Endothelial cell of umbilical vein (primary cell): ENCODE measurements around the gene TMEM51. TPM values are rescaled to one million over a fixed set of nuclear protein-coding genes. Genes with fewer than 3 reads are reported as not detected.

ENCODE experiments used
- BruUV-seq: library from RNA; stranded (reverse); fragments of 400-500 nt; replicated peaks from 2 replicates; lab custom pipeline; 2021; lab: Mats Ljungman, UMichigan
- CTCF ChIA-PET: fragments of 300-600, 350-600 bp; sonication (Branson Sonifier 250); formaldehyde crosslinking; loops from one replicate; lab custom pipeline; 2021; ENCODE audit warnings: antibody characterized with exemption, inconsistent platforms; lab: Charles Lee
- POLR2A ChIA-PET: fragments of 300-600, 350-600 bp; sonication (Branson Sonifier 250); formaldehyde crosslinking; loops from one replicate; lab custom pipeline; 2021; ENCODE audit warnings: antibody characterized with exemption, inconsistent platforms; lab: Charles Lee
- DNase-seq: peaks from one replicate; pipeline ENCODE4 v3.0.0-alpha.2; 2011; ENCODE audit warnings: low read depth, low spot score
- FAIRE-seq: peaks from 2 replicates; lab custom pipeline; 2011; peaks lifted over from hg19 to GRCh38; lab: Jason Lieb, UNC
- H2AFZ ChIP-seq: 2 replicates; pipeline ENCODE4 v1.6.0; 2012; ENCODE audit warnings: low read depth, low read length, control low read depth, inconsistent platforms
- H3K27ac ChIP-seq: 2 replicates; pipeline ENCODE4 v1.5.1; 2011; ENCODE audit warnings: low read depth, mild to moderate bottlenecking, control low read depth, low read length, moderate library complexity; ENCODE audit not compliant: insufficient read depth
- H3K27me3 ChIP-seq, 2 experiments: 2 replicates each; pipeline versions ENCODE4 v1.6.0 to v1.6.1; 2011; ENCODE audit warnings: low read length in 2 of 2, mixed read lengths in 1 of 2; ENCODE audit not compliant: control insufficient read depth in 2 of 2, insufficient read depth in 2 of 2
- H3K36me3 ChIP-seq, 2 experiments: 2 replicates in 1 of 2; 3 replicates in 1 of 2; pipeline ENCODE4 v1.5.1; 2011; ENCODE audit warnings: low read length in 2 of 2, mild to moderate bottlenecking in 1 of 2, moderate library complexity in 1 of 2; ENCODE audit not compliant: control insufficient read depth in 2 of 2, insufficient read depth in 2 of 2; ENCODE audit errors: extremely low read depth in 1 of 2
- H3K4me1 ChIP-seq: 3 replicates; pipeline ENCODE4 v1.5.1; 2011; ENCODE audit warnings: mild to moderate bottlenecking, low read length; ENCODE audit not compliant: control insufficient read depth, insufficient read depth; ENCODE audit errors: extremely low read depth
- H3K4me2 ChIP-seq: 2 replicates; pipeline ENCODE4 v1.6.1; 2011; ENCODE audit warnings: low read length, control low read depth, mixed read lengths; ENCODE audit not compliant: insufficient read depth
- H3K4me3 ChIP-seq, 3 experiments: fragments of 200-600 bp in 1 of 3; sonication (generic), shearing (Covaris generic) in 1 of 3; replicated peaks in 1 of 3; 2 replicates each; pipeline ENCODE4 v1.5.1; 2011 to 2016; ENCODE audit warnings: control low read depth in 3 of 3, low read length in 3 of 3, mild to moderate bottlenecking in 2 of 3, inconsistent platforms in 1 of 3, low read depth in 1 of 3, moderate library complexity in 1 of 3; ENCODE audit not compliant: insufficient read depth in 1 of 3
- H3K79me2 ChIP-seq: 2 replicates; pipeline ENCODE4 v1.6.0; 2012; ENCODE audit warnings: low read length, inconsistent platforms; ENCODE audit not compliant: control insufficient read depth, insufficient read depth
- H3K9ac ChIP-seq: replicated peaks from 2 replicates; pipeline ENCODE3; 2011; ENCODE audit warnings: low read length, control low read depth; ENCODE audit not compliant: insufficient read depth; ENCODE audit errors: extremely low read depth
- H3K9me1 ChIP-seq: replicated peaks from 3 replicates; pipeline ENCODE4 v1.6.0; 2011; ENCODE audit warnings: mild to moderate bottlenecking, low read length; ENCODE audit not compliant: control insufficient read depth, insufficient read depth; ENCODE audit errors: extremely low read depth
- H3K9me3 ChIP-seq: replicated peaks from 2 replicates; pipeline ENCODE4 v1.5.1; 2012; ENCODE audit warnings: low read length, inconsistent platforms; ENCODE audit not compliant: control insufficient read depth, insufficient read depth
- H4K20me1 ChIP-seq: replicated peaks from 2 replicates; pipeline ENCODE3; 2011; ENCODE audit warnings: mild to moderate bottlenecking, low read length; ENCODE audit not compliant: control insufficient read depth, insufficient read depth; ENCODE audit errors: extremely low read depth
- EZH2 ChIP-seq: IDR thresholded peaks from 2 replicates; pipeline ENCODE4 v1.6.1; 2012; ENCODE audit warnings: borderline replicate concordance, low read depth, mild to moderate bottlenecking, moderate library complexity, low read length, inconsistent platforms; ENCODE audit not compliant: severe bottlenecking
- FOS ChIP-seq: IDR thresholded peaks from 2 replicates; pipeline ENCODE4 v1.6.1; 2011; ENCODE audit warnings: mild to moderate bottlenecking, low read length, moderate library complexity, borderline replicate concordance; ENCODE audit not compliant: insufficient read depth
- GATA2 ChIP-seq: IDR thresholded peaks from 2 replicates; pipeline ENCODE4 v1.7.0; 2011; ENCODE audit warnings: low read depth, mild to moderate bottlenecking, moderate library complexity, mixed read lengths, low read length; ENCODE audit not compliant: insufficient read length, insufficient read depth
- JUN ChIP-seq: IDR thresholded peaks from 2 replicates; pipeline ENCODE4 v1.6.1; 2011; ENCODE audit warnings: borderline replicate concordance, low read depth; ENCODE audit not compliant: insufficient read length, insufficient read depth
- MYC ChIP-seq: IDR thresholded peaks from one replicate; pipeline ENCODE4 v1.6.1; 2011; ENCODE audit warnings: mild to moderate bottlenecking, low read depth, low read length
- POLR2A ChIP-seq: IDR thresholded peaks from 2 replicates; pipeline ENCODE4 v1.6.1; 2012; ENCODE audit warnings: low read depth, mild to moderate bottlenecking, control low read depth, low read length
- POLR2AphosphoS5 ChIP-seq: IDR thresholded peaks from 2 replicates; pipeline ENCODE4 v1.6.1; 2012; ENCODE audit warnings: low read depth, mild to moderate bottlenecking, control low read depth, low read length, moderate library complexity; ENCODE audit not compliant: insufficient read depth
- dilution Hi-C: fragments of 300-500 bp; cut with MboI; formaldehyde crosslinking; loops from one replicate; pipeline ENCODE4 v1.15.0; 2019; ENCODE audit warnings: low sequenced_read_pairs; ENCODE audit not compliant: extremely low pct_ligation_motif_present
- intact Hi-C: fragments of 100-400 bp; cut with micrococcal nuclease; formaldehyde crosslinking; loops from one replicate; pipeline ENCODE4 v1.10.0; 2022
- polyA plus RNA-seq, 4 experiments: library from polyadenylated mRNA; depleted of rRNA in 3 of 4; stranded (reverse) in 3 of 4; unstranded in 1 of 4; fragments of >200 nt; gene quantifications; 2 replicates each; pipeline versions ENCODE4 v1.2.1 to v1.2.3, GENCODE V29; 2011 to 2012; ENCODE audit warnings: missing spikeins in 1 of 4
- total RNA-seq: library from RNA; stranded (reverse); gene quantifications from 2 replicates; pipeline ENCODE4 v1.2.3, GENCODE V29; 2021
- TF ChIP-seq, protein P1 (sequence below): IDR thresholded peaks from 2 replicates; pipeline ENCODE4 v1.6.1; 2011; ENCODE audit not compliant: insufficient read depth, insufficient read length
- TF ChIP-seq, protein P2 (sequence below), 2 donors: IDR thresholded peaks; 1 replicate in 1 of 2; 2 replicates in 1 of 2; pipeline ENCODE4 v1.5.1; 2011; ENCODE audit warnings: low read length in 2 of 2, mild to moderate bottlenecking in 2 of 2, moderate library complexity in 2 of 2, control low read depth in 1 of 2, inconsistent platforms in 1 of 2, low read depth in 1 of 2; ENCODE audit not compliant: insufficient read depth in 1 of 2; ENCODE audit errors: extremely low read depth in 1 of 2

The TMEM51 gene
- total and polyA plus RNA-seq, 2 donors (not counting 3 experiments of a cell fraction or from before 2014, with no cell fraction given): 13.7 to 13.9 TPM

DNA sequence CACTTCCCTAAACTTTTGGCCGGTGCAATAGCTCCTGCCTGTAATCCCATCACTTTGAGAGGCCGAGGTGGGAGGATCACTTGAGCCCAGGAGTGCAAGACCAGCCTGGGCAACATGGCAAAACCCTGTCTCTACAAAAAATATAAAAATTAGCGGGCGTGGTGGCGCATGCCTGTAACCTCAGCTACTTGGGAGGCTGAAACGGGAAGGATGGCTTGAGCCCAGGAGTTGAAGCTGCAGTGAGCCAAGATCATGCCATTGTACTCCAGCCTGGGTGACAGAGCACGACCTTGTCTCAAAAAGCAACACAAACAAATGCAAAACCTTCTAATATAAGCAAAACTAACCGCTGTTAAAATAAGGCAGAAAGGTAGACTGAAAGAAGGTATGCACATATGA lies 25.9 kb downstream of the TMEM51 start:
- intact Hi-C loops (loop anchor here (1.0 kb wide), 6 partner anchors 9 to 93 kb away; partner anchors contain the start of gene TMEM51), dilution Hi-C loops (no loop called here)
- TF ChIP-seq POLR2AphosphoS5: no peak
- no peak for TF ChIP-seq POLR2A
- no peak for TF ChIP-seq FOS
- TF ChIP-seq, protein P1, sequence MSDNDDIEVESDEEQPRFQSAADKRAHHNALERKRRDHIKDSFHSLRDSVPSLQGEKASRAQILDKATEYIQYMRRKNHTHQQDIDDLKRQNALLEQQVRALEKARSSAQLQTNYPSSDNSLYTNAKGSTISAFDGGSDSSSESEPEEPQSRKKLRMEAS: no peak
- TF ChIP-seq GATA2: no peak
- TF ChIP-seq, protein P2, sequence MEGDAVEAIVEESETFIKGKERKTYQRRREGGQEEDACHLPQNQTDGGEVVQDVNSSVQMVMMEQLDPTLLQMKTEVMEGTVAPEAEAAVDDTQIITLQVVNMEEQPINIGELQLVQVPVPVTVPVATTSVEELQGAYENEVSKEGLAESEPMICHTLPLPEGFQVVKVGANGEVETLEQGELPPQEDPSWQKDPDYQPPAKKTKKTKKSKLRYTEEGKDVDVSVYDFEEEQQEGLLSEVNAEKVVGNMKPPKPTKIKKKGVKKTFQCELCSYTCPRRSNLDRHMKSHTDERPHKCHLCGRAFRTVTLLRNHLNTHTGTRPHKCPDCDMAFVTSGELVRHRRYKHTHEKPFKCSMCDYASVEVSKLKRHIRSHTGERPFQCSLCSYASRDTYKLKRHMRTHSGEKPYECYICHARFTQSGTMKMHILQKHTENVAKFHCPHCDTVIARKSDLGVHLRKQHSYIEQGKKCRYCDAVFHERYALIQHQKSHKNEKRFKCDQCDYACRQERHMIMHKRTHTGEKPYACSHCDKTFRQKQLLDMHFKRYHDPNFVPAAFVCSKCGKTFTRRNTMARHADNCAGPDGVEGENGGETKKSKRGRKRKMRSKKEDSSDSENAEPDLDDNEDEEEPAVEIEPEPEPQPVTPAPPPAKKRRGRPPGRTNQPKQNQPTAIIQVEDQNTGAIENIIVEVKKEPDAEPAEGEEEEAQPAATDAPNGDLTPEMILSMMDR (IDR thresholded peaks at IDR 0.05; ENCODE audit: extremely low read depth in 1 of 2, insufficient read depth in 1 of 2, low read depth in 1 of 2, low read length in 2 of 2): no peak
- TF ChIP-seq MYC: no peak
- TF ChIP-seq EZH2: no peak
- no peak for TF ChIP-seq JUN
- peak overlapping the region; percentile 90 for H3K27ac ChIP-seq
- no peaks in the 10 kb centered on the region for H3K36me3 ChIP-seq
- no peak overlapping the region for H3K9ac ChIP-seq
- DNase-seq (no peak), FAIRE-seq (no peak)
- H3K4me1 ChIP-seq: peaks cover 32% of the 10 kb centered on the region
- no peak overlapping the region for H3K4me3 ChIP-seq
- H3K27me3 ChIP-seq: no peaks in the 10 kb centered on the region
- ChIA-PET POLR2A (interaction anchor here (0.6 to 1.5 kb wide), 3 partner anchors 8 to 1441 kb away, joined by 3 to 5 read pairs (median 3); no protein-coding TSS in a partner anchor), CTCF (interaction anchor here (0.8 to 2.8 kb wide), 12 partner anchors 8 to 119 kb away, joined by 3 to 20 read pairs (median 4); partner anchors contain the start of gene TMEM51)
- peaks cover 8% of the 10 kb centered on the region for H3K79me2 ChIP-seq
- H3K4me2 ChIP-seq: peak overlapping the region; percentile 38
- H2AFZ ChIP-seq: no peak overlapping the region
- no peaks in the 10 kb centered on the region for H4K20me1 ChIP-seq
- H3K9me3 ChIP-seq: no peaks in the 10 kb centered on the region
- BruUV-seq: TSS peak; percentile 42
- H3K9me1 ChIP-seq: no peaks in the 10 kb centered on the region
